GM12878 (cell line): ENCODE results near the gene ARL4D. TPM values are rescaled to one million over a fixed set of nuclear protein-coding genes. Genes with fewer than 3 reads are reported as not detected.

ENCODE experiments used
- ATAC-seq: fragments of 200-7000 bp; cut with Tn5 transposase; 3 replicates; pipeline ENCODE4 v1.9.1; 2020; ENCODE audit warnings: mild to moderate bottlenecking, moderate library complexity
- BruUV-seq: library from RNA; stranded (reverse); fragments of 400-500 nt; replicated peaks from 2 replicates; lab custom pipeline; 2021; lab: Mats Ljungman, UMichigan
- CTCF ChIA-PET: fragments of 300-600 bp; sonication (Branson Sonifier 250); formaldehyde crosslinking; extraction: SDS; loops from one replicate; lab custom pipeline; 2021; ENCODE audit warnings: inconsistent platforms; lab: Yijun Ruan, JAX
- POLR2A ChIA-PET: fragments of 350-600 bp; formaldehyde crosslinking; extraction: SDS; loops from one replicate; lab custom pipeline; 2021; ENCODE audit warnings: inconsistent platforms; lab: Charles Lee
- RAD21 ChIA-PET: fragments of 300-600 bp; sonication (Branson Sonifier 250); formaldehyde crosslinking; loops from one replicate; lab custom pipeline; 2023; ENCODE audit warnings: antibody characterized with exemption; ENCODE audit not compliant: unreplicated experiment; lab: Charles Lee
- SMC1A ChIA-PET: fragments of 300-600 bp; sonication (Branson Sonifier 250); formaldehyde crosslinking; loops from one replicate; lab custom pipeline; 2023; ENCODE audit not compliant: unreplicated experiment, uncharacterized antibody; lab: Charles Lee
- DNase-seq: peaks from one replicate; pipeline ENCODE4 v3.0.0-alpha.2; 2011; ENCODE audit warnings: low read depth, low spot score
- FAIRE-seq: peaks from 3 replicates; lab custom pipeline; 2011; peaks lifted over from hg19 to GRCh38; lab: Jason Lieb, UNC
- H2AFZ ChIP-seq: 2 replicates; pipeline ENCODE4 v1.6.0; 2011; ENCODE audit warnings: low read depth, low read length, control low read depth; ENCODE audit not compliant: control insufficient read depth
- H3K27ac ChIP-seq: 2 replicates; pipeline ENCODE4 v1.5.1; 2011; ENCODE audit warnings: control low read depth; ENCODE audit not compliant: control insufficient read depth, insufficient read depth
- H3K27me3 ChIP-seq, 2 experiments: replicated peaks in 1 of 2; 2 replicates each; pipeline versions ENCODE4 v1.6.0 to v1.6.1; 2011; ENCODE audit warnings: low read length in 1 of 2; ENCODE audit not compliant: control insufficient read depth in 2 of 2, insufficient read depth in 2 of 2
- H3K36me3 ChIP-seq, 2 experiments: 2 replicates each; pipeline ENCODE4 v1.5.1; 2011; ENCODE audit warnings: low read length in 1 of 2; ENCODE audit not compliant: control insufficient read depth in 2 of 2, insufficient read depth in 2 of 2
- H3K4me1 ChIP-seq: 2 replicates; pipeline ENCODE4 v1.6.1; 2011; ENCODE audit warnings: mild to moderate bottlenecking, low read length, moderate library complexity, mixed read lengths; ENCODE audit not compliant: control insufficient read depth, insufficient read depth
- H3K4me2 ChIP-seq: 2 replicates; pipeline ENCODE4 v1.6.0; 2011; ENCODE audit warnings: control low read depth; ENCODE audit not compliant: control insufficient read depth, insufficient read depth
- H3K4me3 ChIP-seq: fragments of 200-600 bp; sonication (generic); 2 replicates; pipeline ENCODE4 v1.5.1; 2016
- H3K79me2 ChIP-seq: 2 replicates; pipeline ENCODE4 v1.6.0; 2011; ENCODE audit warnings: low read length; ENCODE audit not compliant: control insufficient read depth, insufficient read depth
- H3K9ac ChIP-seq: 2 replicates; pipeline ENCODE4 v1.8.0; 2011; ENCODE audit warnings: low read length, control low read depth, mixed read lengths; ENCODE audit not compliant: control insufficient read depth, insufficient read depth
- H3K9me3 ChIP-seq: replicated peaks from 3 replicates; pipeline ENCODE4 v1.5.1; 2011; ENCODE audit warnings: mild to moderate bottlenecking, low read length; ENCODE audit not compliant: control insufficient read depth, insufficient read depth
- H4K20me1 ChIP-seq: 2 replicates; pipeline ENCODE4 v1.6.0; 2011; ENCODE audit not compliant: control insufficient read depth, insufficient read depth
- BACH1 ChIP-seq: fragments of 450-650 bp; IDR thresholded peaks from 2 replicates; pipeline ENCODE4 v1.6.1; 2017; ENCODE audit warnings: mild to moderate bottlenecking, borderline replicate concordance
- EGR1 ChIP-seq, 2 experiments: IDR thresholded peaks; 1 replicate in 1 of 2; 2 replicates in 1 of 2; pipeline ENCODE4 v1.6.1; 2011 to 2012; ENCODE audit warnings: low read depth in 2 of 2, low read length in 2 of 2, borderline replicate concordance in 1 of 2, mild to moderate bottlenecking in 1 of 2, moderate library complexity in 1 of 2
- IRF3 ChIP-seq: fragments of 450-650 bp; IDR thresholded peaks from 2 replicates; pipeline ENCODE4 v1.6.1; 2014; ENCODE audit warnings: mild to moderate bottlenecking
- MXI1 ChIP-seq: fragments of 150-350 bp; IDR thresholded peaks from 2 replicates; pipeline ENCODE4 v1.6.1; 2011; ENCODE audit warnings: low read depth, mild to moderate bottlenecking, inconsistent platforms, low read length, improper control_type of control experiment
- PAX5 ChIP-seq: IDR thresholded peaks from 2 replicates; pipeline ENCODE4 v1.6.1; 2011; ENCODE audit warnings: low read depth, low read length, borderline replicate concordance
- POU2F2 ChIP-seq: IDR thresholded peaks from 3 replicates; pipeline ENCODE4 v1.6.1; 2011; ENCODE audit warnings: low read depth, mild to moderate bottlenecking, low read length, borderline replicate concordance
- RB1 ChIP-seq: fragments of 450-650 bp; formaldehyde crosslinking; IDR thresholded peaks from 2 replicates; pipeline ENCODE4 v1.6.1; 2017; ENCODE audit warnings: mild to moderate bottlenecking, borderline replicate concordance
- SMAD1 ChIP-seq: fragments of 450-650 bp; IDR thresholded peaks from 2 replicates; pipeline ENCODE4 v1.6.1; 2018; ENCODE audit warnings: mild to moderate bottlenecking, low read depth; ENCODE audit not compliant: partially characterized antibody
- SPI1 ChIP-seq: IDR thresholded peaks from 2 replicates; pipeline ENCODE4 v1.6.1; 2011; ENCODE audit warnings: low read depth, mild to moderate bottlenecking, low read length, moderate library complexity, borderline replicate concordance; ENCODE audit not compliant: insufficient read depth
- STAT3 ChIP-seq: IDR thresholded peaks from 2 replicates; pipeline ENCODE4 v1.6.1; 2011; ENCODE audit warnings: low read depth, low read length, improper control_type of control experiment
- WGBS: methylation state at CpG from one replicate; pipeline ENCODE4 v1.1.6; 2016; ENCODE audit warnings: low lambda C conversion rate; ENCODE audit not compliant: insufficient replicate concordance, insufficient coverage; ENCODE audit errors: missing lambda C conversion rate; 5-methylcytosine and 5-hydroxymethylcytosine counted together
- in situ Hi-C: fragments of 300-500 bp; cut with MboI; formaldehyde crosslinking; loops from 9 replicates; pipeline ENCODE4 v1.14.3; 2018; ENCODE audit warnings: mixed read lengths
- intact Hi-C: fragments of 100-400 bp; cut with micrococcal nuclease; formaldehyde crosslinking; loops from one replicate; pipeline ENCODE4 v1.14.2; 2022; ENCODE audit not compliant: unreplicated experiment
- polyA plus RNA-seq, 11 experiments: library from polyadenylated mRNA; depleted of rRNA in 4 of 11; unstranded in 6 of 11; stranded (reverse) in 5 of 11; fragments of >200 nt; fragmentation: Nextera tagmentation in 4 of 11; fragmentation: Illumina TruSeq in 1 of 11; extraction: Ambion mirVana in 4 of 11; extraction: Trizol in 1 of 11; gene quantifications; 1 replicate in 1 of 11; 2 replicates in 10 of 11; pipeline versions ENCODE4 v1.2.1 to v1.2.3, GENCODE V29; 2011 to 2016; ENCODE audit warnings: inconsistent platforms in 2 of 11, missing spikeins in 2 of 11, low read depth in 1 of 11
- total RNA-seq, 4 experiments: library from RNA; depleted of rRNA in 3 of 4; stranded (reverse); fragments of >200 nt in 3 of 4; fragmentation: Illumina TruSeq in 1 of 4; extraction: Trizol in 1 of 4; gene quantifications; 2 replicates each; pipeline versions ENCODE4 v1.2.1 to v1.2.3, GENCODE V29; 2013 to 2021

Gene ARL4D
- total and polyA plus RNA-seq, 10 of the 15 experiments (the other 5 are each of a cell fraction or from before 2014, with no cell fraction given), result 0.10 to 1.5 (median 0.75) TPM

GRCh38 chr17:43423777-43424455, 25.1 kb downstream of the ARL4D start:
- FAIRE-seq, result no peak
- CTCF ChIA-PET, result interaction anchor here (0.9 to 1.2 kb wide), 3 partner anchors 14 to 30 kb away, joined by 3 read pairs; partner anchors contain the start of gene ARL4D
- H3K27ac ChIP-seq, result no peak overlapping the region
- RAD21 ChIA-PET, result no interaction called here
- H3K27me3 ChIP-seq, result no peaks in the 10 kb centered on the region
- H3K79me2 ChIP-seq, result no peaks in the 10 kb centered on the region
- in situ Hi-C loops (no loop called here), intact Hi-C loops (no loop called here)
- WGBS, result 46% methylated on average over 6 of the region's 6 CpGs
- no peak for ATAC-seq
- DNase-seq, result no peak
- H3K4me1 ChIP-seq, result no peaks in the 10 kb centered on the region
- POLR2A ChIA-PET, result no interaction called here
- no peak for TF ChIP-seq RB1
- no peak for TF ChIP-seq SPI1
- no peak for TF ChIP-seq PAX5
- TF ChIP-seq BACH1, result no peak
- no peak for TF ChIP-seq EGR1 (IDR thresholded peaks at IDR 0.05; ENCODE audit: borderline replicate concordance in 1 of 2, low read depth in 2 of 2, low read length in 2 of 2)
- no peak for TF ChIP-seq SMAD1
- TF ChIP-seq MXI1, result no peak
- TF ChIP-seq STAT3, result no peak
- TF ChIP-seq IRF3, result no peak
- TF ChIP-seq POU2F2, result no peak
- no peaks in the 10 kb centered on the region for H3K36me3 ChIP-seq
- H2AFZ ChIP-seq, result no peak overlapping the region
- H3K9ac ChIP-seq, result no peak overlapping the region
- no peak overlapping the region for H3K4me3 ChIP-seq
- H3K4me2 ChIP-seq, result no peak overlapping the region
- H3K9me3 ChIP-seq, result no peaks in the 10 kb centered on the region
- no peaks in the 10 kb centered on the region for H4K20me1 ChIP-seq
- BruUV-seq, result no TSS peak
- SMC1A ChIA-PET, result no interaction called here
